Right forelimb (tissue), 1 donor: ENCODE results near the gene RPH3AL.

ENCODE experiments used
- DNase-seq: peaks from one replicate; pipeline ENCODE4 v3.0.0-alpha.2; 2018

RPH3AL gene

GRCh38 chr17:296906-297690 is 55.5 kb downstream of the RPH3AL start:
- no peak for DNase-seq

GRCh38 chr17:296379-296778 is 56.2 kb downstream of the RPH3AL start:
- no peak for DNase-seq

DNA sequence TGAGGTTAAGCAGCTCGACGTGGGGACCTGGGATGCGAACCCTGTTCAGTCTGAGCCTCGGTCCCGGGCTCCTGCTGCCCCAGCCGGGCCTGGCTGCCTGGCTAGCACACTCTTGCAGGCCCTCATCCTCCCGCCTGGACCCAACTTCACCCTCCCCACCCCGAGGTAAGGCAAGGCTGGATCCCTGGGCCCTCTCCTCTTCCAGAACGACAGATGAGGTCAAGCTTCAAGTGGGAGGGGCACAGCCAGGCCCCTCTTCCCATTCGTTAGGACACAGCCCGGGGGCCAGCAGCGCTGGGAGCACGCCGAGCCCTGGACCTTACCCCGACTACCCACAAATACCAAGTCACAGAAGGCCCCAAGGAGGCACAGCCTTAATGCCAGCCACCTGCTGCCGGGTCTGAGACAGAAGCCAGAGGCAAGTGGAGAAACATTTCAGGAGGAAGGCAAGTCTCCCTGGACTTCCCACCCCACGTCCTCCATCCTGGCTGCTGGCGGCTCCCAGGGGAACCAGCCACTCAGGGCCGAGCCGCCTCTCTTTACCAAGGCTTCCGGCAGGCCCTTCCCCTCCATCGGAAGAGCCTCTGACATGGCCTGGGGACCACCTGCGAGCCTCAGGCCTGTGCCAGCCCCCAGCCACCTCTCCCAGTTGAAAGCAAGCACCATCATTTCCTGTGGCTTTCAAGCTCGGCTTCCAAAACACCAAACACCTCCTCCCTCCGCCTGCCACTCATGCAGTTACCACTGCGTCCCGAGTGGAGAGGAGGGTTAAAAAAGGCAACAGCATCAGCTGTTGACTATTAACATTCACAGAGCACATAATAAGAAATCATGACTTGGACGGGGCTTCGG is 59.9 kb downstream of the RPH3AL start:
- no peak for DNase-seq

GRCh38 chr17:292016-292415 is 60.6 kb downstream of the RPH3AL start:
- DNase-seq: no peak

- DNase-seq: no peak
Measured at GRCh38 chr17:291587-291986, 61.0 kb downstream of the RPH3AL start.

GRCh38 chr17:290626-291025 is 62.0 kb downstream of the RPH3AL start:
- no peak for DNase-seq

DNA sequence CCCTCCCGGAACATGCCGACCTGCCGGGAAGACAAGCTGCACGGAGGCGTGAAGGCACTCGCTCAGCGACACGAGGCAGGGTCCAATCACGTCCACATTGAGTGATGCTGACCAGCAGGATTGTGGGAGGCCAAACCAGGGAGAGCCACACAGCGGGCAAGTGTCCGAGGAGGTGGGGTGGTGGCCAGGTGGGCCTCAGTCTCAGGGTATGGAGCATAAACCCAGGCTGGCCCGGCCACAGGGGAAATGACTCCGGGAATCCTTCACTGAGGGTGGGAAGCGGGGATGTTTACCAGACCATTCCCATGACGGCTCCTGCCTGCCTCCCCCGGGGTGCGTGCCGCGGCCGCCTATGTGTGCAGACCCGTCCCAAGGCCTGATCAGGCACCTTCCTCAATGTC is 62.5 kb downstream of the RPH3AL start:
- DNase-seq: no peak

DNA sequence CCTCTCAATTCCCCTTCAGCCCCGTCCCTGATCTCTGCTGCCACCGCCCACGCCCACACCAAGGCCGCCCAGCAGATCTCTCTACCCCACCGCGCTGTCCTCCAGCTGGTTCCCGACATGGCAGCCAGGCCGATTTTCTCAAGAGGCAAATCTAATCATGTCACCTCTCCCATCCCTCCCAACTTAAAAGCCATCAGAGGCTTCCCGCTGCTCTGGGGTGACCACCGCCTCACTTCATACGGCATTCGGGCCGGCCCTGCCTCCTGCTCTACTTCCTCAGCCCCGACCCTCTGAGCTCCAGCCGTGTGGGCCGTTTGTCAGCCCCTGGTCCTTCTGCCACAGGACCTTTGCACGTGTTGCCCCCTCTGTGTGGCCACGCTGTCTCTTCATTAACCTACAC is 63.2 kb downstream of the RPH3AL start:
- no peak for DNase-seq

DNA sequence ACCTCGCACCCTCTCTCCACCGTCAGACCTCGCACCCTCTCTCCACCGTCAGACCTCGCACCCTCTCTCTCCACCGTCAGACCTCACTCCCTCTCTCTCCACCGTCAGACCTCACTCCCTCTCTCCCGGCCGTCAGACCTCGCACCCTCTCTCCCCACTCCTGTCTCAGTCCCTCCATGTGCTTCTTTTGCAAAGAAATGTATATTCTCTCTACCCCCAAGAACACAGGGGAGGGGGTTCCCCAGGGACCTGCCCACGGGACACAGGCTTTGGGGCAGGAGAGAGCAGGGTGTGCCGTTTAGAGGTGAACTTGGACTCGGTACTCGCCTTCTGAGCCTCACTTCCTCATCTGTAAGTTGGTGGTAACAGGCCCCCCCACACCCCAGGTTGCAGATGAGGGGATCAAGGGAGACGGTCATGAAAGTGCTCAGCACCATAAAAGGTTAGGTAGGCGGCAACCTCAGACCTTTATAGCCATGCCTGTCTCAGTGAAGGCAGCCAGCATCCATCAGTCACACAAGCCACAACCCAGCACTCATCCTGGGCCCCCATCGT is 63.7 kb downstream of the RPH3AL start:
- no peak for DNase-seq

DNA sequence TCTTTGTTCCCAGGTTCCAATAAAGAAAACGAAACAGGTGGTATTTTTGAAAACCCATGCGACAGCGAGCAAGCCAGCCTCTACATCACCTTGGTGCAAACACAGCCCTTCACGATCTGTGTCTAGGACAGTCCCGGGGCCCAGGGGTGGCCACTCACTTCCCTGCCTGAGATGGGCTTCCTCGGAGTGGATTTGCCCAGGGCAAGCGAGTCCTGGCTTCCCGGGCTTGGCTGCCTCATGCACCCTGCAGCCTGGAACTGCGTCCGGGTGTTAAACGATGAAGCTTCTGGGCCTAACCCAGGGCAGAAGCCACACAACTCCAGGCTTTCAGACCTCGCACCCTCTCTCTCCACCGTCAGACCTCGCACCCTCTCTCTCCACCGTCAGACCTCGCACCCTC is 66.0 kb downstream of the RPH3AL start:
- DNase-seq: no peak

DNA sequence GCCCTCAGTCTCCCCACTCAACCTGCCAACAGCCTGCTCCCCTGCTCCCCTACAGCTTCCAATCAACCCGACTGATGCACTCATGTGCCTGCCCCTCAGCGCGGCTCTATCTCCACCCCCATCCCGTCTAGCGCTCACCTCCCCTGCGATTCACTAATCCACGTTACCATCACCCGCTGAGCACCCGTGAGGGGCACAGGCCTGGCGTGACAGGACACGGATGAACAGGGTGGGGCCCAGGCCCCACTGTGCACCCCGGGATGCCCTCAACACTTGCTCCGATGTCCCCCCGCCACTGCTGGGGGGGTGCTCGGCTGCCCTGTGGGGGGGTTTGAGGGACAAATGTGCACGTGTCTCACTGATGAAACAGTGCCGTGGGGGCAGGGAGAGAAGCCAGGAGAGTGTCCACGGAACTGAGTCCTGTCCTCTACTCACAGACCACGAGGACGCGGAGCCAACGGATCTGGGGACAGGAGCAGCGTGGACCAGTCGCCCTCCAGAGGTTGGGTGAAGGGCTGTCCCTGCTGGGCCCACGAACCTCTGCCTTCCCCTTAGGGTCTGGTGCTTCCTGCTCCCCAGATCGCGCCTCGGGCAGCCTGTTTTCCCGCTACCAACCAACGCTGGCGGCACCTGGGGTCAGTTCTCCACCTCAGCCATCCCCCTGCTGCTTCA is 66.7 kb downstream of the RPH3AL start:
- no peak for DNase-seq

- no peak for DNase-seq
Measured at GRCh38 chr17:284676-285355, 67.8 kb downstream of the RPH3AL start.

DNA sequence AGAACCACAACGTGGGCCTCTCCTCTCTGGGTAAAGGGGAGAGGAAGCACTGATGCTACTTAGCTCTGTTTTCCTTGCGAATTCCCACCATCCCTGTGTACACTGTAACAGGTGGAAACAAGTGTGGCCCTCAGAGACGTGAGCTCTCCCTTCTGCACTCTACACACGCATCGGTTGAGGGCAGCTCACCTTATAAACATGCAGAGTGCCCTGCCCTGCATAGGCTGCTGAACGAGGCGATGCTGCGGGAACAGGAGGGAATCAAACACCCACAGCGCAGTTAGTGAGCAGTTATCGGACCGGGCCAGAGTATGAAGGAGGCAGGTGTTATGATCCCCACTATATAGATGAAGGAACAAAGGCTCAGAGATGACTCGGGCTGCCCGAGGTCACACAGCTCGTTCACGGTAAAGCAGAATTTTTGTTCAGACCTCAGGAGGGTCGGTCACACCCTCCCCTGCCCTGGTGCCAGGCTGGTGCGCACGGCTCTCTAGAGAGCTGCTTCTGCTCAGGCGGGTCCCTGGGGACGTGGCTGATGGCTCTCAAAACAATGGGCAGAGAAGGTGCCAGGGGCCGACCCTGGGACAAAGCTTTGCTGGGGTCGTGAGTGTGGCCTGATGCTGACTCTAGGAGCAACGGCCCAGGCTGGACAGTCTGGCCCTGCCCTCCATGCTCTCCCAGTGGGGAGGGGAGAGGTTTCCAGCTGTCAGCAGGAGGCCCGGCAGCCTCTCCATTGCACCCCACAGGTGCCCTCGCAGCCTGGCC is 68.5 kb downstream of the RPH3AL start:
- no peak for DNase-seq

GRCh38 chr17:282912-283882 is 69.4 kb downstream of the RPH3AL start:
- no peak for DNase-seq

- no peak for DNase-seq
Measured at GRCh38 chr17:282000-282911, 70.4 kb downstream of the RPH3AL start.

GRCh38 chr17:281365-281999 is 71.1 kb downstream of the RPH3AL start:
- no peak for DNase-seq

DNA sequence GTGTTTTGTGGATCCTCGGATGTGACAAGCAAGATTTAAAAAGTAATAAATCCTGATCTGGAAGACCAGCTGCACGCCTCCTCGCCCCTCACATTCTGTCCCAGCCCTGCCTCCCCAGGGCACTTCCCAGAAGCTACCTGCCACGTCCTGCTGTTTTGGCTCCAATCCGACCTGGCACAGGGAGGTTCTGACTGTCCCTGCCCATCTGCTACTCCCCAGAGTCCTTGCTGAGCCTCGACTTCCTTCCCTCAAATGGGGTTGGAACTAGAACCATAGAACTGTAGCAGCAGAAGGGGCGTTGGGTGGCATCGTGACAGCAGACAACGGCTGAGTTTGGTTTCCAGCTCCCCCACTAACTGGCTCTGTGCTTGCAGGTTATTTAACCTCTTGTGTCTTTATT is 71.7 kb downstream of the RPH3AL start:
- no peak for DNase-seq

- no peak for DNase-seq
Measured at GRCh38 chr17:280216-280615, 72.4 kb downstream of the RPH3AL start.

GRCh38 chr17:279776-280175 is 72.8 kb downstream of the RPH3AL start:
- DNase-seq: no peak
